Esophagus squamous epithelium (tissue), 4 donors: Measurements from ENCODE around the gene SLC12A9.

ENCODE experiments used
- POLR2A ChIP-seq, 4 donors: fragments of 450-650 bp; IDR thresholded peaks; one replicate each; pipeline ENCODE4 v1.6.1; 2017; ENCODE audit warnings: antibody characterized with exemption in 4 of 4, mild to moderate bottlenecking in 4 of 4, moderate library complexity in 3 of 4
- TF ChIP-seq, protein P1 (sequence below), 6 experiments: fragments of 450-650 bp in 4 of 6; fragments of 200-600 bp in 2 of 6; sonication (generic) in 2 of 6; IDR thresholded peaks; one replicate each; pipeline ENCODE4 v1.5.1; 2016 to 2019; ENCODE audit warnings: antibody characterized with exemption in 6 of 6, mild to moderate bottlenecking in 4 of 6, moderate library complexity in 4 of 6

GRCh38 chr7:100886142-100886935 lies 33.8 kb downstream of the SLC12A9 start:
- TF ChIP-seq, protein P1, sequence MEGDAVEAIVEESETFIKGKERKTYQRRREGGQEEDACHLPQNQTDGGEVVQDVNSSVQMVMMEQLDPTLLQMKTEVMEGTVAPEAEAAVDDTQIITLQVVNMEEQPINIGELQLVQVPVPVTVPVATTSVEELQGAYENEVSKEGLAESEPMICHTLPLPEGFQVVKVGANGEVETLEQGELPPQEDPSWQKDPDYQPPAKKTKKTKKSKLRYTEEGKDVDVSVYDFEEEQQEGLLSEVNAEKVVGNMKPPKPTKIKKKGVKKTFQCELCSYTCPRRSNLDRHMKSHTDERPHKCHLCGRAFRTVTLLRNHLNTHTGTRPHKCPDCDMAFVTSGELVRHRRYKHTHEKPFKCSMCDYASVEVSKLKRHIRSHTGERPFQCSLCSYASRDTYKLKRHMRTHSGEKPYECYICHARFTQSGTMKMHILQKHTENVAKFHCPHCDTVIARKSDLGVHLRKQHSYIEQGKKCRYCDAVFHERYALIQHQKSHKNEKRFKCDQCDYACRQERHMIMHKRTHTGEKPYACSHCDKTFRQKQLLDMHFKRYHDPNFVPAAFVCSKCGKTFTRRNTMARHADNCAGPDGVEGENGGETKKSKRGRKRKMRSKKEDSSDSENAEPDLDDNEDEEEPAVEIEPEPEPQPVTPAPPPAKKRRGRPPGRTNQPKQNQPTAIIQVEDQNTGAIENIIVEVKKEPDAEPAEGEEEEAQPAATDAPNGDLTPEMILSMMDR (IDR thresholded peaks at IDR 0.05), result no peak
- TF ChIP-seq POLR2A (IDR thresholded peaks at IDR 0.05), result no peak
